Heart left ventricle (tissue), 16 donors: ENCODE results near the gene FRMPD4. TPM values are rescaled to one million over a fixed set of nuclear protein-coding genes. Genes with fewer than 3 reads are reported as not detected.
A peak's percentile ranks its signal among the peaks of the same experiment; 100 is the strongest.
"Not testable (repeated sequence)": the region's sequence is repeated elsewhere in the genome, so short reads cannot be mapped to it uniquely, and the experiment has no call there.

Source experiments
- ATAC-seq, 4 donors: fragments of 200-7000 bp; cut with Tn5 transposase; one replicate each; pipeline ENCODE4 v1.9.1; 2020 to 2022; ENCODE audit warnings: moderate library complexity in 4 of 4, mild to moderate bottlenecking in 3 of 4, moderate number of reproducible peaks in 1 of 4
- DNase-seq, 5 donors: peaks; one replicate each; pipeline ENCODE4 v3.0.0-alpha.2; 2020
- H3K27ac ChIP-seq, 12 donors: fragments of 200-600 bp; sonication (generic) in 4 of 12; one replicate each; pipeline versions ENCODE4 v1.5.0 to v1.8.0; 2016 to 2022; ENCODE audit warnings: mild to moderate bottlenecking in 2 of 12
- H3K27me3 ChIP-seq, 9 donors: fragments of 200-600 bp; sonication (generic) in 2 of 9; one replicate each; pipeline versions ENCODE4 v1.5.1 to v1.8.0; 2016 to 2022; ENCODE audit warnings: mild to moderate bottlenecking in 3 of 9
- H3K36me3 ChIP-seq, 9 donors: fragments of 200-600 bp; sonication (generic) in 2 of 9; one replicate each; pipeline versions ENCODE4 v1.5.0 to v1.8.0; 2018 to 2022; ENCODE audit warnings: mild to moderate bottlenecking in 2 of 9
- H3K4me1 ChIP-seq, 12 donors: fragments of 200-600 bp; sonication (generic) in 4 of 12; one replicate each; pipeline versions ENCODE4 v1.5.0 to v1.8.0; 2016 to 2022; ENCODE audit warnings: mild to moderate bottlenecking in 3 of 12
- H3K4me3 ChIP-seq, 12 donors: fragments of 200-600 bp; sonication (generic) in 4 of 12; one replicate each; pipeline versions ENCODE4 v1.5.0 to v1.8.0; 2017 to 2022; ENCODE audit warnings: mild to moderate bottlenecking in 9 of 12, moderate library complexity in 4 of 12
- H3K9me3 ChIP-seq, 12 donors: fragments of 200-600 bp; sonication (generic) in 4 of 12; one replicate each; pipeline versions ENCODE4 v1.5.0 to v1.8.0; 2016 to 2022; ENCODE audit warnings: mild to moderate bottlenecking in 1 of 12
- CTCF ChIP-seq, 12 donors: fragments of 200-600 bp; sonication (generic) in 4 of 12; IDR thresholded peaks; one replicate each; pipeline versions ENCODE4 v1.5.0 to v1.8.0; 2018 to 2022; ENCODE audit warnings: antibody characterized with exemption in 12 of 12, mild to moderate bottlenecking in 5 of 12
- POLR2A ChIP-seq, 2 donors: fragments of 450-650 bp; IDR thresholded peaks; one replicate each; pipeline ENCODE4 v1.6.1; 2017; ENCODE audit warnings: antibody characterized with exemption in 2 of 2, mild to moderate bottlenecking in 2 of 2, moderate library complexity in 2 of 2
- WGBS, 4 donors: extraction: QIAGEN DNeasy Blood & Tissue Kit in 2 of 4; methylation state at CpG; one replicate each; pipeline versions ENCODE4 v1.1.5 to v1.1.7; 2013 to 2018; 5-methylcytosine and 5-hydroxymethylcytosine counted together
- intact Hi-C, 10 donors: fragments of 100-400 bp; cut with DNase I; formaldehyde crosslinking; loops; one replicate each; pipeline versions ENCODE4 v1.11.1 to v1.14.2; 2022
- polyA plus RNA-seq, 2 donors: library from polyadenylated mRNA; stranded (reverse); fragments of 200-250 nt; gene quantifications; one replicate each; pipeline ENCODE4 v1.2.3, GENCODE V29; 2013
- total RNA-seq, 9 donors: library from RNA; depleted of rRNA in 2 of 9; stranded (reverse); fragments of >200 nt in 2 of 9; fragmentation: NEBNext Ultra II Directional in 3 of 9; extraction: Animal tissue kit (Norgen Biotek cat#: 25700) in 3 of 9; gene quantifications; one replicate each; pipeline versions ENCODE4 v1.1.0 to v1.2.4, GENCODE V29; 2016 to 2023
- donor health status: ischemic (EF 13 %, LVEDD 7.1; RV severe dilation, severe dysfunction).
- donor health status: healthy with polysubstance abuse.
- donor health status: DM: no; HTN: yes; CAD: no.
- donor health status: DM: no; HTN: no; CAD: no.
- donor health status: ischemic (EF 25% LVEDD 6.9; RV normal size, moderate dysfunction).
- donor health status: ischemic (EF 25% LVEDD 5.7; RV mildly dilated, moderate dysfunction).
- donor health status: healthy.
- donor health status: DM: yes; HTN: yes; CAD: no.
- donor health status: ischemic (EF 35%, LVEDD 5.7; RV mildly dilated, moderate dysfunction).
- donor health status: nonischemic (EF 11% LVEDD 7.7; RV severe dilation, severe dysfunction).
- donor health status: DM: yes; HTN: yes; CAD: no.
- donor health status: PGD.
- donor health status: ischemic (EF 29% LVEDD 5.4; RV normal size, mild dysfunction).
- donor health status: nonischemic (EF 23%, LVEDD 6.1; RV moderate dilation, normal function).

The FRMPD4 gene
- total and polyA plus RNA-seq, 11 donors: 0.07 to 4.2 (median 1.4) TPM

- no peak overlapping the region for H3K27ac ChIP-seq
- H3K4me1 ChIP-seq: peaks cover 0 to 4% (median 0%) of the 10 kb centered on the region in 12 donors
- ATAC-seq: peak in 1 of 4 donors; percentile 49
- peak in 1 of 5 donors; percentile 7 for DNase-seq
- no peak overlapping the region for H3K4me3 ChIP-seq
- intact Hi-C loops: no loop called here
- no peaks in the 10 kb centered on the region for H3K27me3 ChIP-seq
- no peaks in the 10 kb centered on the region for H3K36me3 ChIP-seq
- no peak for TF ChIP-seq POLR2A (IDR thresholded peaks at IDR 0.05)
- peak in 8 of 12 donors; percentile 13 to 42 (median 25) for TF ChIP-seq CTCF (IDR thresholded peaks at IDR 0.05)
- WGBS, 4 donors: 56 to 79% (median 68%) methylated on average over 8 of the region's 8 CpGs
- no peaks in the 10 kb centered on the region for H3K9me3 ChIP-seq
Measured at GRCh38 chrX:12497832-12498591, 359.7 kb downstream of the FRMPD4 start.

- intact Hi-C loops: no loop called here
Measured at GRCh38 chrX:12505127-12505526, 366.9 kb downstream of the FRMPD4 start.

GRCh38 chrX:12515384-12515783 is 377.1 kb downstream of the FRMPD4 start:
- H3K27me3 ChIP-seq, DNase-seq, H3K36me3 ChIP-seq, H3K27ac ChIP-seq, ATAC-seq, H3K4me1 ChIP-seq, intact Hi-C loops, H3K4me3 ChIP-seq: not testable (repeated sequence)
- peaks cover 0 to 12% (median 0%) of the 10 kb centered on the region in 12 donors for H3K9me3 ChIP-seq
- 62 to 85% (median 75%) methylated on average over 2 of the region's 2 CpGs for WGBS, 4 donors

More at GRCh38 chrX:12505127-12505526, 366.9 kb downstream of the FRMPD4 start:
- no peak overlapping the region for H3K4me3 ChIP-seq
- H3K27me3 ChIP-seq: no peaks in the 10 kb centered on the region
- ATAC-seq: no peak
- no peak overlapping the region for H3K27ac ChIP-seq
- TF ChIP-seq CTCF (IDR thresholded peaks at IDR 0.05): no peak
- no peak for TF ChIP-seq POLR2A (IDR thresholded peaks at IDR 0.05)
- no peak for DNase-seq
- WGBS, 4 donors: 66 to 73% (median 68%) methylated on average over 3 of the region's 3 CpGs
- no peaks in the 10 kb centered on the region for H3K9me3 ChIP-seq
- no peaks in the 10 kb centered on the region for H3K4me1 ChIP-seq
- H3K36me3 ChIP-seq: no peaks in the 10 kb centered on the region

- TF ChIP-seq CTCF (IDR thresholded peaks at IDR 0.05) (peak in 1 of 12 donors; percentile 18), POLR2A (IDR thresholded peaks at IDR 0.05) (no peak)
- intact Hi-C loops: no loop called here
- ATAC-seq: no peak
Measured at GRCh38 chrX:12526306-12526705, 388.0 kb downstream of the FRMPD4 start.

GRCh38 chrX:12538096-12538495 is 399.8 kb downstream of the FRMPD4 start:
- ATAC-seq, DNase-seq, H3K36me3 ChIP-seq, H3K4me3 ChIP-seq, H3K27me3 ChIP-seq, H3K4me1 ChIP-seq, H3K9me3 ChIP-seq, intact Hi-C loops, H3K27ac ChIP-seq: not testable (repeated sequence)
- WGBS, 4 donors: 60 to 88% (median 82%) methylated on average over 4 to 11 of the region's 11 CpGs

More at GRCh38 chrX:12526306-12526705, 388.0 kb downstream of the FRMPD4 start:
- Histone ChIP-seq H3K9me3 (no peaks in the 10 kb centered on the region), H3K27ac (no peak overlapping the region), H3K4me1 (no peaks in the 10 kb centered on the region), H3K36me3 (no peaks in the 10 kb centered on the region), H3K27me3 (no peaks in the 10 kb centered on the region), H3K4me3 (no peak overlapping the region)
- WGBS, 4 donors: 33 to 53% (median 45%) methylated on average over 5 of the region's 5 CpGs
- DNase-seq: no peak

- WGBS, 4 donors: 65 to 83% (median 78%) methylated on average over 3 of the region's 3 CpGs
- H3K9me3 ChIP-seq, ATAC-seq, H3K27ac ChIP-seq, H3K27me3 ChIP-seq, H3K4me1 ChIP-seq, H3K36me3 ChIP-seq, H3K4me3 ChIP-seq, DNase-seq, intact Hi-C loops: not testable (repeated sequence)
Measured at GRCh38 chrX:12542251-12542650, 404.0 kb downstream of the FRMPD4 start.
